Tibial nerve (tissue), 4 donors: ENCODE results near the gene CCDC88C. TPM values are rescaled to one million over a fixed set of nuclear protein-coding genes. Genes with fewer than 3 reads are reported as not detected.

Experiments
- DNase-seq, 2 donors: peaks; one replicate each; pipeline ENCODE4 v3.0.0-alpha.2; 2019; ENCODE audit warnings: low spot score in 2 of 2
- H3K27ac ChIP-seq, 4 donors: fragments of 200-600 bp; sonication (generic) in 3 of 4; one replicate each; pipeline ENCODE4 v1.5.1; 2017 to 2019; ENCODE audit warnings: mild to moderate bottlenecking in 1 of 4
- H3K27me3 ChIP-seq, 2 donors: fragments of 200-600 bp; sonication (generic) in 1 of 2; one replicate each; pipeline versions ENCODE4 v1.5.1 to v1.6.0; 2017 to 2019
- H3K36me3 ChIP-seq, 3 donors: fragments of 200-600 bp; sonication (generic); one replicate each; pipeline ENCODE4 v1.5.1; 2018 to 2019
- H3K4me1 ChIP-seq, 4 donors: fragments of 200-600 bp; sonication (generic) in 3 of 4; one replicate each; pipeline ENCODE4 v1.5.1; 2017 to 2019
- H3K4me3 ChIP-seq, 4 donors: fragments of 200-600 bp; sonication (generic) in 3 of 4; one replicate each; pipeline ENCODE4 v1.5.1; 2017 to 2019; ENCODE audit warnings: mild to moderate bottlenecking in 1 of 4, moderate library complexity in 1 of 4
- H3K9me3 ChIP-seq, 4 donors: fragments of 200-600 bp; sonication (generic) in 3 of 4; one replicate each; pipeline ENCODE4 v1.5.1; 2017 to 2019
- EP300 ChIP-seq, 2 donors: sonication (generic); formaldehyde crosslinking; IDR thresholded peaks; one replicate each; pipeline ENCODE4 v1.6.1; 2017; ENCODE audit warnings: antibody characterized with exemption in 2 of 2, mild to moderate bottlenecking in 1 of 2
- POLR2A ChIP-seq, 2 donors: fragments of 450-650 bp; IDR thresholded peaks; one replicate each; pipeline ENCODE4 v1.6.1; 2017; ENCODE audit warnings: antibody characterized with exemption in 2 of 2, mild to moderate bottlenecking in 2 of 2, moderate library complexity in 2 of 2
- WGBS, 2 donors: methylation state at CpG; one replicate each; pipeline ENCODE4 v1.1.5; 2018; 5-methylcytosine and 5-hydroxymethylcytosine counted together
- total RNA-seq, 4 donors: library from RNA; depleted of rRNA; stranded (reverse); fragments of >200 nt; gene quantifications; one replicate each; pipeline ENCODE4 v1.1.0, GENCODE V29; 2016
- TF ChIP-seq, protein P1 (sequence below), 5 experiments: fragments of 200-600 bp in 3 of 5; fragments of 450-650 bp in 2 of 5; sonication (generic) in 3 of 5; IDR thresholded peaks; one replicate each; pipeline ENCODE4 v1.5.1; 2016 to 2019; ENCODE audit warnings: antibody characterized with exemption in 5 of 5, mild to moderate bottlenecking in 3 of 5, moderate library complexity in 2 of 5

CCDC88C gene
- total RNA-seq, 4 donors from 2014 or later = 3.6 to 12.6 (median 6.8) TPM

DNA sequence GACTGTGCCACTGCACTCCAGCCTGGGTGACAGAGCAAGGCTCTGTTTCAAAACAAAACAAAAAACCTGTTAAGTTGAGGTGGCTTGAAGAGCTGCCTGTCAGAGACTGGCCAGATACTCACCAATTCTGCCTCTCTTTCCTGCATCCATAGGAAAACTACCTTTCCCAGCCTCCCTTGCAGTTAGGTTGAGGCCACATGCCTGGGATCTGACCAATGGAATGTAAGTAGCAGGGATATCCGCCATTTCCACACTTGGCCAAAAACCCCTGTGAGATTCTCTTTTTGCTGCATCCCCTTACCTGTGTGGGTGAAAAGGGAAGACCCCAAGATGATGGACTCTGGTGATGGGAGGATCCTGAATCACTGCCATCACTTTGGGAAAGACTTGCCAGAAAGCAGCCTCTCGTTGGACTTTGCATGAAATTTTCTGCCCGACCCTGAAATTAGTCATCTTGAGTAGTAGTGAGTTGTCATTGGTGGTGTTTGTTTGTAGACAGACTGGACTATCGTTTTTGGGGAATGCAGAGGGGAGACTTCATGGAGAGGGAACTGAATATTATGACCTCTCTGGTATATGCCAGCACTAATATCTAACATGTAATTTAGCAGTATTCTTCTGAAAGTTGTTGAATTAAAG, 187.1 kb downstream of the CCDC88C start:
- no peak for DNase-seq
- Histone ChIP-seq H3K4me3 (no peak overlapping the region), H3K27ac (no peak overlapping the region), H3K27me3 (no peaks in the 10 kb centered on the region), H3K4me1 (peaks cover 0 to 9% (median 0%) of the 10 kb centered on the region in 4 donors), H3K9me3 (peaks cover 0 to 47% (median 2%) of the 10 kb centered on the region in 4 donors), H3K36me3 (peaks cover 0 to 55% (median 0%) of the 10 kb centered on the region in 3 donors)
- TF ChIP-seq, protein P1, sequence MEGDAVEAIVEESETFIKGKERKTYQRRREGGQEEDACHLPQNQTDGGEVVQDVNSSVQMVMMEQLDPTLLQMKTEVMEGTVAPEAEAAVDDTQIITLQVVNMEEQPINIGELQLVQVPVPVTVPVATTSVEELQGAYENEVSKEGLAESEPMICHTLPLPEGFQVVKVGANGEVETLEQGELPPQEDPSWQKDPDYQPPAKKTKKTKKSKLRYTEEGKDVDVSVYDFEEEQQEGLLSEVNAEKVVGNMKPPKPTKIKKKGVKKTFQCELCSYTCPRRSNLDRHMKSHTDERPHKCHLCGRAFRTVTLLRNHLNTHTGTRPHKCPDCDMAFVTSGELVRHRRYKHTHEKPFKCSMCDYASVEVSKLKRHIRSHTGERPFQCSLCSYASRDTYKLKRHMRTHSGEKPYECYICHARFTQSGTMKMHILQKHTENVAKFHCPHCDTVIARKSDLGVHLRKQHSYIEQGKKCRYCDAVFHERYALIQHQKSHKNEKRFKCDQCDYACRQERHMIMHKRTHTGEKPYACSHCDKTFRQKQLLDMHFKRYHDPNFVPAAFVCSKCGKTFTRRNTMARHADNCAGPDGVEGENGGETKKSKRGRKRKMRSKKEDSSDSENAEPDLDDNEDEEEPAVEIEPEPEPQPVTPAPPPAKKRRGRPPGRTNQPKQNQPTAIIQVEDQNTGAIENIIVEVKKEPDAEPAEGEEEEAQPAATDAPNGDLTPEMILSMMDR (IDR thresholded peaks at IDR 0.05) = no peak
- TF ChIP-seq POLR2A (IDR thresholded peaks at IDR 0.05) (no peak), EP300 (IDR thresholded peaks at IDR 0.05) (no peak)
- WGBS, 2 donors = 89 to 90% methylated on average over 4 of the region's 4 CpGs

DNA sequence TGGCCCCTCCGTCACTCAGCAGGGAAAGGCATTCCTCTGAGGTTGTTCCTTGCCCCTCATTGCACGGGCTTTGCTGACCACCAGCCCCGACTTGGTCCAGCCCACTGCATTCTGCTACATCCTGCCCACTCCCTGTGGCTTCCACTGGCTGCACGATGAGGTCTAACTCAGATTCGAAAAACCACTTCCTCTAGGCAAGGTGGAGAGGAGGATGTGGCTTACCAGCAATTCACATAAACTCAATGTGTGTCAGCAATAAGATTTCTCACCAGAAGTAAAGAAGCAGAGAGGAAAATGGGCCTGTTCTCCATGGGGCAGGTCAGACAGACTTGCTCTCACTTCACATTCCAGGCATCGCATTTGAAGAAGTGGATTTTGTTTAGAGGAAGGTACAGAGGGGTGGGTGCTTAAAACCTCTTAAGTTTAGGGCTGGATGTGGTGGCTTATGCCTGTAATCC, 187.8 kb downstream of the CCDC88C start:
- H3K4me3 ChIP-seq = no peak overlapping the region
- H3K27me3 ChIP-seq = no peaks in the 10 kb centered on the region
- WGBS, 2 donors = 77 to 83% methylated on average over 6 of the region's 6 CpGs
- peaks cover 0 to 47% (median 2%) of the 10 kb centered on the region in 4 donors for H3K9me3 ChIP-seq
- peaks cover 0 to 9% (median 0%) of the 10 kb centered on the region in 4 donors for H3K4me1 ChIP-seq
- H3K27ac ChIP-seq = no peak overlapping the region
- H3K36me3 ChIP-seq = peaks cover 0 to 62% (median 0%) of the 10 kb centered on the region in 3 donors
- no peak for DNase-seq
- TF ChIP-seq, protein P1 (IDR thresholded peaks at IDR 0.05) = no peak
- no peak for TF ChIP-seq POLR2A (IDR thresholded peaks at IDR 0.05)

DNA sequence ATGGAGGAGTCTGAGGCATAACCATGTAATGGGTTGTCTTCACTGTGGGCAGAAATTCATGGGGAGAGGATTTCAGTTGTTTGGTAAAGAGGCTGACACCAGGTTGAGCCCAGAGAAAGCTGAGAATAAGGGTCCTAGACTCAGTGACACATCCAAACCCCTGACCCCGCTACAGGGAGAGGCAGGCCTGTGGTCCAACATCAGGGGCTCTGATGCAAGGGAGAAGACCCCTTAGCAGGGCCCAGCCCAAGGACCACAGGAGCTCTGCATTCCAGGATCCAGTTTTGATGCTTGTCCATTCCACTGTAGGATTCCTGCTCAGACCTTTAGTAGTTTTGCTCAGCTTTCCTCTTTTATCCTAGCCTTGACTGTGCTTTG, 188.6 kb downstream of the CCDC88C start:
- Histone ChIP-seq H3K4me3 (no peak overlapping the region), H3K36me3 (peaks cover 0 to 70% (median 0%) of the 10 kb centered on the region in 3 donors), H3K27ac (no peak overlapping the region), H3K27me3 (no peaks in the 10 kb centered on the region), H3K4me1 (peaks cover 0 to 9% (median 0%) of the 10 kb centered on the region in 4 donors), H3K9me3 (peaks cover 0 to 41% (median 2%) of the 10 kb centered on the region in 4 donors)
- WGBS, 2 donors = 89 to 100% methylated on average over 1 of the region's 1 CpG
- DNase-seq = no peak
- TF ChIP-seq, protein P1 (IDR thresholded peaks at IDR 0.05) = no peak
- TF ChIP-seq POLR2A (IDR thresholded peaks at IDR 0.05) (no peak), EP300 (IDR thresholded peaks at IDR 0.05) (no peak)

DNA sequence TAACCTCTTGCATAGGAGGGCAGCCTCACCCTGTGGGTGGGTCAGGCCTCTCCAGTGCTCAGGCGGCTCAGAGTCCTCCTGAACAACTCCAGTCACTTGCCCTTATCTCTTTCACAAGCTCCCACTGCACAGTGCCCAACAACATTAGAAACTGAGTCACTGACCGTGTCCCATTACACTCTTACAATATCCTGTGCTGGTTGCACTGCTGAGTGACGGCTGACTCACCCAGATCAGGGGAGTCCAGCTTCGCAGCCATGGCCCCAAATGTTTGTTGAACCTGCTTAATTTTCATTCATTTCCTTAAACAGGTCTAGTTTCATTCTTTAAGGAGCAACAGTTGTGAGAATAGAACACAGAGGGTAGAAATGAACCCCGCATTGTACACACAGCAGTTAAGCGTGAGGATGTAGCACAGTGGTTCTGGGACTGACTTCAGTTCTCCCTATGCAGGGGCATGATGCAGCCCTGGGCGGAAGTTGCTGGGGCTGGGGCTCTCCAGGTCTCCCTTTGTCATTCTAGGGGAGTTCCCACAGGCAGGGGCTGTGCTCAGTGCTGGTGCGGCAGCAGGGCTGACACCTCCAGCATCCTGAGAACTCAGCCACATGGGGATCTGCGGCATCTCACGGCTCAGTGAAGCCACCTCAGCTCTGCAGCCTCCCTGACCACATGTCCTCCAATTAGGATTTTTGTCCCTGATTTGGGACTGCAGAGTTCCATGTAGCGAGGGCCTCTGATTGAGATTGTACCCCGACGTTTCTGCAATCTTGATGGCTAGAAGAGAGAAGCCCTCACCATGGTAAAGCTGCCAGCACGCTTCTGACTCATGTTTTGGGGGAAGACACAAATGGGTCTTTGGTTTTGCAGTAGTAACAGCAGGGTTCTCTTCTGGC, 189.3 kb downstream of the CCDC88C start:
- Histone ChIP-seq H3K4me1 (peaks cover 0 to 9% (median 0%) of the 10 kb centered on the region in 4 donors), H3K9me3 (peaks cover 0 to 34% (median 2%) of the 10 kb centered on the region in 4 donors), H3K27me3 (no peaks in the 10 kb centered on the region), H3K4me3 (no peak overlapping the region), H3K36me3 (peaks cover 0 to 76% (median 0%) of the 10 kb centered on the region in 3 donors), H3K27ac (no peak overlapping the region)
- TF ChIP-seq EP300 (IDR thresholded peaks at IDR 0.05) (no peak), POLR2A (IDR thresholded peaks at IDR 0.05) (no peak)
- TF ChIP-seq, protein P1 (IDR thresholded peaks at IDR 0.05) = no peak
- no peak for DNase-seq
- 88% methylated on average over 13 to 14 of the region's 14 CpGs for WGBS, 2 donors
